ENCODE measurements around the gene FXYD7. TPM values are rescaled to one million over a fixed set of nuclear protein-coding genes. Genes with fewer than 3 reads are reported as not detected.

FXYD7 gene
- total and polyA plus RNA-seq, 9 of the 15 experiments (the other 6 are each of a cell fraction or from before 2014, with no cell fraction given): 0.10 to 0.80 (median 0.31) TPM; not detected in 3

DNA sequence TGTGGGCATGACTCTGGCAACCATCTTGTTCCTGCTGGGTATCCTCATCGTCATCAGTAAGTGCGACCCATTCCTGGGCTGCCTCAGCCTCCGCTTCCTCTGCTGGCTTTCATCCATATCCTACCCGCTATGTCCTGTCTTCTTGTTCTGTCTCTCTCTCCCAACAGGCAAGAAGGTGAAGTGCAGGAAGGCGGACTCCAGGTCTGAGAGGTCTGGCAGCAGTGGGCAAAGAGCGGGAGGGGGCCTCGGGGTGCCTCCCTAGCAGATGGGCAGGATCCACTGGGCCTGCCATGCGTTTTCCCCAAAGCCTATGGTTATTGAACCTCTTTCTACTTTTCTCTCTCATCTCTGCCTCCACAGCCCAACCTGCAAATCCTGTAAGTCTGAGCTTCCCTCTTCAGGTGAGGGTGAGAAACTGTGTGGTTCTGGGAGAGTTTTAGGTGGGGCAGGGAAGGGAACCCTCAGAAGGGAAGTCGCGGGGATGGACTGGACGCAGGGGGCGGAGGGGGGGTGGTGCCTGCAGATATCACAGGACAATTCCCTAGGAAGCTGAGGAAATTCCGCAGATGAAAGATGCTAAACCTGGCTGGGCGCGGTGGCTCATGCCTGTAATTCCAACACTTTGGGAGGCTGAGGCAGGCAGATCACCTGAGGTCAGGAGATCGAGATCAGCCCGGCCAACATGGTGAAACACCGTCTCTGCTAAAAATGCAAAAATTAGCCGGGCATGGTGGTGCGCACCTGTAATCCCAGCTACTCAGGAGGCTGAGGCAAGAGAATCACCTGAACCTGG, 8.4 kb downstream of the FXYD7 start:
- Histone ChIP-seq H3K4me1 (replicated peaks in 1 of 2; ENCODE audit: control insufficient read depth in 2 of 2, insufficient read depth in 2 of 2, low read length in 2 of 2) (peaks cover 13 to 37% of the 10 kb centered on the region in 2 experiments; a peak in 4 of 5 replicates), H3K4me3 (no peak overlapping the region), H3K9me3 (replicated peaks; ENCODE audit: control insufficient read depth, insufficient read depth, low read depth, low read length) (no peaks in the 10 kb centered on the region), H3K4me2 (ENCODE audit: insufficient read depth, low read length) (no peak overlapping the region), H3K79me2 (ENCODE audit: control insufficient read depth, insufficient read depth, low read length) (peaks cover 33% of the 10 kb centered on the region), H2AFZ (ENCODE audit: low read depth, low read length) (no peak overlapping the region), H4K20me1 (replicated peaks; ENCODE audit: control insufficient read depth, insufficient read depth, low read length) (no peaks in the 10 kb centered on the region), H3K9me1 (ENCODE audit: control insufficient read depth, insufficient read depth, low read length) (no peaks in the 10 kb centered on the region), H3K27ac (ENCODE audit: extremely low read depth, low read depth, low read length) (no peak overlapping the region), H3K36me3 (ENCODE audit: control insufficient read depth, insufficient read depth, low read length) (peaks cover 19% of the 10 kb centered on the region; the same call in 2 of the 3 replicates), H3K9ac (ENCODE audit: insufficient read depth in 1 of 2, low read depth in 2 of 2, low read length in 2 of 2) (peak overlapping the region in 1 of 2 experiments; percentile 15; a peak in 1 of 4 replicates), H3K27me3 (ENCODE audit: control insufficient read depth in 2 of 2, insufficient read depth in 2 of 2, low read length in 2 of 2) (no peaks in the 10 kb centered on the region)
- in situ Hi-C loops (cut with MboI) (no loop called here), intact Hi-C loops (cut with micrococcal nuclease) (loop anchor here (5.0 kb wide), 2 partner anchors 56 to 96 kb away; partner anchors contain the start of gene LSR)
- CTCF ChIA-PET (ENCODE audit: low intra/inter-chr PET ratio): interaction anchor here (0.6 kb wide), 1 partner anchor 96 kb away, joined by 3 read pairs; no protein-coding TSS in a partner anchor
- TF ChIP-seq CHCHD3 (CRISPR knock-in tag; IDR thresholded peaks at IDR 0.05): no peak
- no peak for TF ChIP-seq ZNF785 (CRISPR knock-in tag; IDR thresholded peaks at IDR 0.05)
- TF ChIP-seq NFIC (IDR thresholded peaks at IDR 0.05): peak; percentile 34; the same call in 1 of the 2 replicates
- TF ChIP-seq COPS2 (conservative IDR thresholded peaks at IDR 0.05): no peak
- TF ChIP-seq, protein P1, sequence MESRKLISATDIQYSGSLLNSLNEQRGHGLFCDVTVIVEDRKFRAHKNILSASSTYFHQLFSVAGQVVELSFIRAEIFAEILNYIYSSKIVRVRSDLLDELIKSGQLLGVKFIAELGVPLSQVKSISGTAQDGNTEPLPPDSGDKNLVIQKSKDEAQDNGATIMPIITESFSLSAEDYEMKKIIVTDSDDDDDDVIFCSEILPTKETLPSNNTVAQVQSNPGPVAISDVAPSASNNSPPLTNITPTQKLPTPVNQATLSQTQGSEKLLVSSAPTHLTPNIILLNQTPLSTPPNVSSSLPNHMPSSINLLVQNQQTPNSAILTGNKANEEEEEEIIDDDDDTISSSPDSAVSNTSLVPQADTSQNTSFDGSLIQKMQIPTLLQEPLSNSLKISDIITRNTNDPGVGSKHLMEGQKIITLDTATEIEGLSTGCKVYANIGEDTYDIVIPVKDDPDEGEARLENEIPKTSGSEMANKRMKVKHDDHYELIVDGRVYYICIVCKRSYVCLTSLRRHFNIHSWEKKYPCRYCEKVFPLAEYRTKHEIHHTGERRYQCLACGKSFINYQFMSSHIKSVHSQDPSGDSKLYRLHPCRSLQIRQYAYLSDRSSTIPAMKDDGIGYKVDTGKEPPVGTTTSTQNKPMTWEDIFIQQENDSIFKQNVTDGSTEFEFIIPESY (CRISPR knock-in tag; IDR thresholded peaks at IDR 0.05): peak; percentile 97
- DNase-seq (ENCODE audit: extremely low read depth in 1 of 4, low spot score in 3 of 4) (no peak), FAIRE-seq (no peak), ATAC-seq (no peak)
- 95% methylated on average over 17 of the region's 20 CpGs for WGBS (ENCODE audit: insufficient coverage, low coverage, missing lambda C conversion rate)
- BruUV-seq (replicated peaks): no TSS peak
- POLR2A ChIA-PET: interaction anchor here (1.5 kb wide), 1 partner anchor 10 kb away, joined by 7 read pairs; no protein-coding TSS in a partner anchor
